Fibroblast of lung (primary cell): ENCODE data around the gene GRK3. TPM values are rescaled to one million over a fixed set of nuclear protein-coding genes. Genes with fewer than 3 reads are reported as not detected.
"Not testable (repeated sequence)": the region's sequence is repeated elsewhere in the genome, so short reads cannot be mapped to it uniquely, and the experiment has no call there.

Source experiments
- DNase-seq, 2 donors: peaks; one replicate each; pipeline versions ENCODE4 v3.0.0 to v3.0.0-alpha.2; 2010; ENCODE audit warnings: low read depth in 2 of 2
- H2AFZ ChIP-seq: 2 replicates; pipeline ENCODE4 v1.5.1; 2012; ENCODE audit warnings: low read length, control low read depth, inconsistent platforms
- H3K27ac ChIP-seq: 2 replicates; pipeline ENCODE4 v1.5.1; 2011; ENCODE audit warnings: low read length, control low read depth; ENCODE audit not compliant: insufficient read depth
- H3K27me3 ChIP-seq: 2 replicates; pipeline ENCODE4 v1.5.1; 2011; ENCODE audit warnings: mild to moderate bottlenecking, low read length; ENCODE audit not compliant: control insufficient read depth, insufficient read depth
- H3K36me3 ChIP-seq: 2 replicates; pipeline ENCODE4 v1.5.1; 2011; ENCODE audit warnings: low read length; ENCODE audit not compliant: control insufficient read depth, insufficient read depth
- H3K4me1 ChIP-seq: 2 replicates; pipeline ENCODE4 v1.5.1; 2011; ENCODE audit warnings: low read length; ENCODE audit not compliant: control insufficient read depth, insufficient read depth; ENCODE audit errors: extremely low read depth
- H3K4me2 ChIP-seq: 2 replicates; pipeline ENCODE4 v1.5.1; 2011; ENCODE audit warnings: low read length, control low read depth; ENCODE audit not compliant: insufficient read depth; ENCODE audit errors: extremely low read depth
- H3K4me3 ChIP-seq, 4 experiments: fragments of 200-600 bp in 1 of 4; sonication (generic) in 1 of 4; replicated peaks in 1 of 4; 2 replicates each; pipeline ENCODE4 v1.5.1; 2011 to 2016; ENCODE audit warnings: low read length in 4 of 4, low read depth in 3 of 4, mild to moderate bottlenecking in 3 of 4, control low read depth in 2 of 4, inconsistent platforms in 1 of 4, mixed read lengths in 1 of 4; ENCODE audit not compliant: insufficient read depth in 1 of 4; ENCODE audit errors: control extremely low read depth in 1 of 4
- H3K79me2 ChIP-seq: 2 replicates; pipeline ENCODE4 v1.5.1; 2012; ENCODE audit warnings: mild to moderate bottlenecking, low read length, inconsistent platforms; ENCODE audit not compliant: control insufficient read depth, insufficient read depth
- H3K9ac ChIP-seq: 2 replicates; pipeline ENCODE4 v1.5.1; 2011; ENCODE audit warnings: mild to moderate bottlenecking, low read length, control low read depth; ENCODE audit not compliant: insufficient read depth
- H3K9me3 ChIP-seq: 2 replicates; pipeline ENCODE4 v1.5.1; 2012; ENCODE audit warnings: low read depth, low read length; ENCODE audit not compliant: control insufficient read depth, insufficient read depth
- H4K20me1 ChIP-seq: 2 replicates; pipeline ENCODE4 v1.5.1; 2011; ENCODE audit warnings: low read length; ENCODE audit not compliant: control insufficient read depth, insufficient read depth; ENCODE audit errors: extremely low read depth
- CTCF ChIP-seq, 2 donors: IDR thresholded peaks in 1 of 2; conservative IDR thresholded peaks in 1 of 2; 1 replicate in 1 of 2; 2 replicates in 1 of 2; pipeline ENCODE4 v1.5.1; 2011 to 2012; ENCODE audit warnings: low read length in 2 of 2, control low read depth in 1 of 2, inconsistent platforms in 1 of 2, low read depth in 1 of 2, mild to moderate bottlenecking in 1 of 2
- EZH2 ChIP-seq: IDR thresholded peaks from 2 replicates; pipeline ENCODE4 v1.5.1; 2012; ENCODE audit warnings: low read length, control low read depth, mild to moderate bottlenecking; ENCODE audit errors: missing control alignments
- polyA plus RNA-seq, 2 donors: library from polyadenylated mRNA; depleted of rRNA in 1 of 2; stranded (reverse) in 1 of 2; unstranded in 1 of 2; fragments of >200 nt; gene quantifications; 2 replicates each; pipeline ENCODE4 v1.2.1, GENCODE V29; 2011 to 2012; ENCODE audit warnings: missing spikeins in 1 of 2
- total RNA-seq: library from RNA; depleted of rRNA; stranded (reverse); fragments of >200 nt; gene quantifications from 2 replicates; pipeline ENCODE4 v1.2.1, GENCODE V29; 2014

GRK3 gene
- total and polyA plus RNA-seq, 2 donors (not counting 1 experiment from before 2014, with no cell fraction given), result 1.6 to 1.7 TPM

GRCh38 chr22:25567251-25567675, 2.8 kb downstream of the GRK3 start:
- Histone ChIP-seq H3K4me3 (no peak overlapping the region), H2AFZ (no peak overlapping the region), H3K9ac (no peak overlapping the region), H3K27me3 (peaks cover 5% of the 10 kb centered on the region), H3K4me1 (peaks cover 3% of the 10 kb centered on the region), H3K9me3 (no peaks in the 10 kb centered on the region), H4K20me1 (no peaks in the 10 kb centered on the region), H3K36me3 (no peaks in the 10 kb centered on the region), H3K79me2 (no peaks in the 10 kb centered on the region), H3K4me2 (no peak overlapping the region), H3K27ac (no peak overlapping the region)
- no peak for TF ChIP-seq EZH2
- TF ChIP-seq CTCF (conservative IDR thresholded peaks at IDR 0.05 in 1 of 2, IDR thresholded peaks at IDR 0.05 in 1 of 2; ENCODE audit: low read depth in 1 of 2, low read length in 2 of 2), result no peak
- no peak for DNase-seq

DNA sequence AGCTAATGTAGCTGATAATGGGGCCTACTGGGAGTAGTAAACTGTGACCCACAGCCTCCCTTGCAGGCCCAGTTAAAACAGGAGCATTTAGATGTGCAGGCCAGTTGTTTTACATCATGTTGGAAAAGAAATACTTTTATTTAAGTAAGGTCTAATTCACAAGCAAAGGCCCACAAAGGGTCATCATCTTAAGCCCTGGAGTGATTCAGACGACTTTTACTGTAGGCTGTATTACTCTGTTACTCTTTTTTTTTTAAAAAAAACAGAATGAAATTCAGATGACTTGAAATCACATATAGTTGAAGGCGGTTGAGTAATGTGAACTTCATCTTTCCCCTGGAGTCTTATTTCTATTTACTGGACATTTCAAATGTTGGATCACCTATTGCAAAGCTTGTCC, 3.6 kb downstream of the GRK3 start:
- H3K4me2 ChIP-seq, H3K4me1 ChIP-seq, H4K20me1 ChIP-seq, H3K9me3 ChIP-seq, DNase-seq, H3K4me3 ChIP-seq, H3K36me3 ChIP-seq, H2AFZ ChIP-seq, H3K79me2 ChIP-seq, H3K9ac ChIP-seq, H3K27ac ChIP-seq, H3K27me3 ChIP-seq: not testable (repeated sequence)

DNA sequence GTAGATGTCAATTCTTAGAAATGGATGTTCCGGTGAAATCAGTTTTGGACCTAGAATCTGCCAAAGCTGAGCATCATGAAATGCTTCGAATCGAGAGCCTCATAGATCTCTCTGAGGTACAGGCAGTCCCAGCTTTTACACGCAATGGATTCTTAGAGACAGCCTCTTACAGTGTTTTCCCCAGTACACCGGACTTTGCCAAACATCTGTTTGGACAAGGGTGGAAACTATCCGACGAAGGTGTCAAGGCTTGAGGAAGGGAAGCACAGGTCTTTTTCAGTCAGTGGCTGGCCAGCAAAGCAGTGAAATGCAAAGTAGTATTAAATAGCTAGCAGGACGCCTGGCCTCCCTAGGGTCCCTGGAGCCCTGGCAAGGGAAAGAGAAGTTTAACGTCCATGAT, 4.9 kb downstream of the GRK3 start:
- Histone ChIP-seq H3K9ac (no peak overlapping the region), H3K4me2 (no peak overlapping the region), H3K4me1 (no peaks in the 10 kb centered on the region), H3K9me3 (no peaks in the 10 kb centered on the region), H4K20me1 (no peaks in the 10 kb centered on the region), H3K27me3 (no peaks in the 10 kb centered on the region), H2AFZ (no peak overlapping the region), H3K27ac (no peak overlapping the region), H3K4me3 (no peak overlapping the region), H3K79me2 (no peaks in the 10 kb centered on the region), H3K36me3 (no peaks in the 10 kb centered on the region)
- no peak for TF ChIP-seq CTCF (conservative IDR thresholded peaks at IDR 0.05 in 1 of 2, IDR thresholded peaks at IDR 0.05 in 1 of 2; ENCODE audit: low read depth in 1 of 2, low read length in 2 of 2)
- TF ChIP-seq EZH2, result no peak
- DNase-seq, result no peak
